GM19025 (cell line): ENCODE measurements around the gene ADAMTS14.
"Not testable (repeated sequence)": the region's sequence is repeated elsewhere in the genome, so short reads cannot be mapped to it uniquely, and the experiment has no call there.

Experiments used
- ATAC-seq: cut with Tn5 transposase; IDR thresholded peaks from one replicate; pipeline ENCODE4 v1.9.1; 2021; ENCODE audit warnings: mild to moderate bottlenecking, low read depth, moderate library complexity; ENCODE audit not compliant: unreplicated experiment

Gene ADAMTS14

DNA sequence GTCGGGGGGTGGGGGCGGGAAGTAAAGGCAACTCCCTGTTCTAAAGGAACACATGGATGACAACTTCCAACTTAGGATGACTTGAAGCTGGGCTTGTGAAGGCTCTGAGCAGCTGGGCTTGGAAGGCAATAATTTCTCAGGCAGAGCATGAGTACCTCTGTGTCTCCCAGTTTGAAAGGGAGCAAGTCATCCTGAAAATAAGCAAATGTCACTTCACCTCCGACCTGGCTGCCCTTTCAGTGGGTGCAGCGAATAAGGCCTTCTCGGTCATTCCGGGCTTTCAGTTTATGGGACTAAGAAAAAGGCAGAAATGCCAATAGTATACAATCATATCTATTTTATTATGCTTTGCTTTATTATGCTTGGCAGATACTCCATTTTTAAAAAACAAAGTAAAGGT is 15.3 kb upstream of the ADAMTS14 start:
- ATAC-seq: no peak

GRCh38 chr10:70658582-70659136 is 13.6 kb upstream of the ADAMTS14 start:
- no peak for ATAC-seq

DNA sequence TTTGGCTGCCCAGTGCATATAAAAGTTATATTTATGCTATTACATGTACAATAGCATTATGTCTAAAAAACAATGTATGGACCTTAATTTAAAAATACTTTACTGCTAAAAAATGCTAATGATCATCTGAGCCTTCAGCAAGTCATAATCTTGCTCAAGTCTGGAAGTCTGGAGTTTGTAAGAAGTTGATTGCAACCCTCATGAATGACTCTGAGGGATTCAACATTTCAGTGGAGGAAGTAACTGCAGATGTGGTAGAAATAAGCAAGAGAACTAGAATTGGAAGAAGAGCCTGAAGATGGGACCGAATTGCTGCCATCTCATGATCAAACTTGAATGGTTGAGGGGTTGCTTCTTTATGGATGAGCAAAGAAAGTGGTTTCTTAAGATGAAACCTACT is 13.0 kb upstream of the ADAMTS14 start:
- ATAC-seq: no peak

DNA sequence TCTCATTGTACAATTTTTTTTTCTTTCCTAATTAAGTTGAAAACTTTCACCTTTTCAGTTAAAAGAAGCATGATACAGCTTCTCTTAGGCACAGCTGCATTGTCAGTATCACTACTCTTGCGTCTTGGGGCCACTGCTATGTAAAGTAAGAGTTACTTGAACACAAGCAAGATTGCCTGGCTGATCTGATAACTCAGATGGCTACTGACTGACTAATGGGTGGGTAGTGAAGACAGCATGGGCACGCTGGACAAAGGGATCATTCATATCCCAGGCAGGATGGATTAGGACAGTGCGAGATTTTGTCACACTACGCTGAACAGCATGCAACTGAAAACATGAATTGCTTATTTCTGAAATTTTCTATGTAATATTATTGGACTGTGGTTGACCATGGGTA is 11.6 kb upstream of the ADAMTS14 start:
- ATAC-seq: no peak

DNA sequence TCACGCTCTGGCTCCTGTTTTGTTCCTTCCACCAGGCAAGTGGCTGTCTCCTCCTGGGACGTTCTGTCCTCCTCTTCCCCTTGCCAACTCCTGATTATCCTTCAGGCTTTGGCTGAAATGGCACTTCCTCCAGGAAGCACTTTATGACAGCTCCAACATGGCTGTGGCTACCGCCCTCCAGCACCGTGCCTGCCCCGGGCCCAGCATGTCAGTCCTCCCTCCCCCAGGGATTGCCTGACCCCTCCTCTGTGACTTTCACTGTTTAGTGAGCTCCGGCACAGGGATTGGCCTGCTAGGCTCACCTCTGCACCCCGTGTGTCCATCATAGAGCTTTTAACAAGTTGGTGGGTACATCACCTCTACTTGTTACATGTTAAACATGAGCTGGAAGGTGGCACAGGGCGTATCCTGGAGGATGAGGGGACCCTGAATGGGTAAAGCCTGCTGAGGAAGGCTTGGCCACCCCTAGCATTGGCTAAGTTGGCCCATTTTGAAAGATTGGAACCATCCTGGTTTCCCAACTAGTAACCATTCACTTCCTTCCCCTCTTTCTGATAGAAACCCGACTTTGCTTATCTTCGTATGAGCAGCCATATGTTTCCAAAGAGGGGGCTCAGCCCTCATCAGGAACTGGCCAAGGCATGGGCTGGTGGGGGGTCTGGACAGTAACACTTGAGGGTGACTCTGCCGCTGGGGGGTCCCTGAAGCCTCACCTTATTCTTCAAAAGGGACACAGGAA is 10.5 kb upstream of the ADAMTS14 start:
- no peak for ATAC-seq

DNA sequence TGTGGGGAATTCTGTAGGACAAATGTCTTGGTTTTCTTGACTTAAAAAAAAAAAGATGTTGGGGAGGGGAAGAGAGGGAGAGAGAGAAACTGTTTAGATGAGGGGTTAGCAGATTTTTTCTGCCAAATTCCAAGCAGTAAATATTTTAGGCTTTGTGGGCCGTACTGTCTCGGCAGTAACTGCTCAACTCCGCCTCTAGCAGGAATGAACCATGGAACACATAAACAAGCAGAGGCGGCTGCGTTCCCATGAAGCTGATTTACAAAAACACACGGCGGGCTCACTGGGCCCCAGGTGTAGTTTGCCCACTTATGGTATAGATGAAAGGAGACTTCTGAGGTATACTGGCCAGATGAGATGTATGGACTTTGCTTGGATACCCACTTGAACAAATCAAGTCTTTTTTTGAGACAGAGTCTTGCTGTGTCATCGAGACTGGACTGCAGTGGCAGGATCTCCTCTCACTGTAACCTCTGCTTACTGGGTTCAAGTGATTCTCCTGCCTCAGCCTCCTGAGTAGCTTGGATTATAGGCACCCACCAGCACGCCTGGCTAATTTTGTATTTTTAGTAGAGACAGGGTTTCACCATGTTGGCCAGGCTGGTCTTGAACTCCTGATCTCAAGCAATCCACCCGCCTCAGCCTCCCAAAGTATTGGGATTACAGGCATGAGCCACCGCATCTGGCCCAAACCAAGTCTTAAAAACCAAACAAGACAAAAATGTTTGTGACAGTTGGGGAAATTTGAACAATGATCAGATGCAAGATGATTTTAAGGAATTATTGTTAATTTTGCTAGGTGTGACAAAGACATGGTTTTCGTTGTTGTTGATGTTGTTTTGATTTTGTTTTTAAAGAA is 9.7 kb upstream of the ADAMTS14 start:
- no peak for ATAC-seq

- not testable (repeated sequence) for ATAC-seq
Measured at GRCh38 chr10:70663458-70664409, 8.6 kb upstream of the ADAMTS14 start.

DNA sequence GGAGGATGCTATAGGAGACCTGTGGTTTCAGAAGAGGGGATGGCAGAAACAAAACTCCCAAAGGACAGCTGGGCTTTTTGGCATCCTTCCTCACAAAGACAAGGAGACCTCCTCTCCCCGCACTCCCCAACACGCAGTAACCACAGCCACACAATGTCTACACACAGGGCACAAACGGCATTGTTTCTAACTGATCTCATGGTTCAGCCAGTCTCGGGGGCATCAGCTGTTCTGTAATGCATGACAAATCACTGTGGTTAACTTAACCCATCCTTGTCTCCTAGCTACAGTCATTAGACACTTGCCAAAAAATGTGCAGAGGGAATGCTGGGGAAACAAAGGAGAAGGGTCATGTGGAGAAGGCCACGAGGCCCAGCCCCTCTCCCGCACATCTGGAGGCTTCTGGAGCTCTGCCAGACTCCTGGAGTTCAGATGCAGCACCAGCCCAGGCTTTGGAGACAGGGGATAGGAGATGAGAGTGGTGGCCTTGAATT is 7.6 kb upstream of the ADAMTS14 start:
- no peak for ATAC-seq

DNA sequence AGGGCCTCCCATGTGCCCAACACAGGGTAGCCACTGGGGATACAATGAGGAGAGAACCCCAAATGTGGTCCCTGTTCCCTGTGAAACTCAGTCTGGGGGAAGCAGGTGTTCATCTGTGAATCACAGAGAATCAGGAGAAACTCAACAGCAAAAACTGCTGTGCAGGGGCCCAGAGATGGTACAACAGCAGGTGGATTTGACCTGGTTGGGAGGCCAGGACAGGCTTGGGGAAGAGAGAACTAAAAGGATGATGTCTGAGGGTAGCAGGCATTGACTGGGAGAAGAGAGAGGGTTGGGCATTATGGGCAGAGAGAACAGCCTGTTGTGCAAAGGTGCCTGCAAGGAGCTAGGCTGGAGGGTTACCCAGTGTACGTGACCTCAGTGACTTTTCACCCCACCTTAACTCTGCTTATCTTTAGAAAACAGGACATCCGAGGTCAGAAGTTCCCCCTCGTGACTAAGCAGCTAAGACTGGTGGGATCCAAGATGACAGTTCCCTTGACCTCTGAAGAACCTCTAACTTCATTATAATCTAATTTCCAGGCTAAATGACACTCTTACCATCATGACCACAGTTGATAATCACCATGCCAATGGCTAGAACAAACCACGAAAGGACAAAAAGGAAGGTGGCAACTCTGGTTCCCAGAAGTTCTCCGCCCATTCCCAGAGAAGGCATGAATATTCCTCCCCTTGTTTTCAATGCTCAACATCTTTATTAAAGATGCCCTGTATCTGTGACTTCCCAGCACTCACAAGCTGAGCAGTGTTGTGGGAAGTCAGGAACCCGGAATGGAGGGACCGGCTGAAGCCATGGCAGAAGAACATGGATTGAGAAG is 5.1 kb upstream of the ADAMTS14 start:
- no peak for ATAC-seq

DNA sequence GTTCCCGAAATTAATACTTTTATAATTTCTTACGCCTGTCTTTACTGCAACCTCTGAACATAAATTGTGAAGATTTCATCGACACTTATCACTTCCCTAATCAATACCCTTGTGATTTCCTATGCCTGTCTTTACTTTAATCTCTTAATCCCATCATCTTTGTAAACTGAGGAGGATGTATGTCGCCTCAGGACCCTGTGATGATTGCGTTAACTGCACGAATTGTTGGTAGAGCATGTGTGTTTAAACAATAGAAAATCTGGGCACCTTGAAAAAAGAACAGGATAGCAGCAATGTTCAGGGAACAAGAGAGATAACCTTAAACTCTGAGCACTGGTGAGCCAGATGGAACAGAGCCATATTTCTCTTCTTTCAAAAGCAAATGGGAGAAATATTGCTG is 4.5 kb upstream of the ADAMTS14 start:
- not testable (repeated sequence) for ATAC-seq

- ATAC-seq: no peak
Measured at GRCh38 chr10:70668454-70668970, 3.8 kb upstream of the ADAMTS14 start.

GRCh38 chr10:70669015-70669414 is 3.3 kb upstream of the ADAMTS14 start:
- no peak for ATAC-seq

- ATAC-seq: no peak
Measured at GRCh38 chr10:70669732-70670317, 2.5 kb upstream of the ADAMTS14 start.

GRCh38 chr10:70671619-70672164 is 614 bp upstream of the ADAMTS14 start:
- ATAC-seq: no peak

GRCh38 chr10:70673043-70673928 is 980 bp downstream of the ADAMTS14 start:
- no peak for ATAC-seq

- no peak for ATAC-seq
Measured at GRCh38 chr10:70673929-70674559, 1.7 kb downstream of the ADAMTS14 start.
